GM20000 (cell line): ENCODE results near the gene HMOX2.

Source experiments
- DNase-seq: peaks from one replicate; pipeline ENCODE4 v3.0.0; 2012; ENCODE audit warnings: low spot score
- CTCF ChIP-seq: IDR thresholded peaks from 2 replicates; pipeline ENCODE4 v1.5.1; 2012; ENCODE audit warnings: mild to moderate bottlenecking, control low read depth; ENCODE audit errors: extremely low read depth, missing control alignments

HMOX2 gene

GRCh38 chr16:4505356-4506147 lies 29.4 kb downstream of the HMOX2 start:
- no peak for TF ChIP-seq CTCF
- DNase-seq: peak; percentile 70

- DNase-seq: peak; percentile 76
Observed at GRCh38 chr16:4506450-4506849, 30.3 kb downstream of the HMOX2 start.

GRCh38 chr16:4507588-4508345 lies 31.6 kb downstream of the HMOX2 start:
- no peak for TF ChIP-seq CTCF
- DNase-seq: no peak

More at GRCh38 chr16:4506450-4506849, 30.3 kb downstream of the HMOX2 start:
- peak; percentile 88 for TF ChIP-seq CTCF

GRCh38 chr16:4508806-4509205 lies 32.6 kb downstream of the HMOX2 start:
- no peak for DNase-seq
- no peak for TF ChIP-seq CTCF

- DNase-seq: no peak
- no peak for TF ChIP-seq CTCF
Observed at GRCh38 chr16:4509420-4509819, 33.2 kb downstream of the HMOX2 start.

GRCh38 chr16:4510131-4510530 lies 33.9 kb downstream of the HMOX2 start:
- TF ChIP-seq CTCF: no peak
- no peak for DNase-seq

GRCh38 chr16:4510747-4511426 lies 34.7 kb downstream of the HMOX2 start:
- TF ChIP-seq CTCF: no peak
- DNase-seq: no peak
